Thoracic aorta (tissue), 2 donors: ENCODE data around the gene RANBP1. TPM values are rescaled to one million over a fixed set of nuclear protein-coding genes. Genes with fewer than 3 reads are reported as not detected.

Source experiments
- ATAC-seq: fragments of 150-250 bp; one replicate; pipeline ENCODE4 v1.8.0; 2017; ENCODE audit warnings: low read depth; ENCODE audit not compliant: insufficient number of reproducible peaks, low FRiP score
- DNase-seq: peaks from one replicate; pipeline ENCODE4 v3.0.0-alpha.2; 2020; ENCODE audit warnings: low spot score
- H3K27ac ChIP-seq, 2 donors: fragments of 200-600 bp; sonication (generic); 1 replicate in 1 of 2; 2 replicates in 1 of 2; pipeline ENCODE4 v1.5.1; 2016; ENCODE audit warnings: mild to moderate bottlenecking in 2 of 2, moderate library complexity in 2 of 2
- H3K27me3 ChIP-seq: fragments of 200-600 bp; sonication (generic); replicated peaks from 2 replicates; pipeline ENCODE4 v1.6.0; 2016; ENCODE audit warnings: mild to moderate bottlenecking; ENCODE audit not compliant: insufficient read depth
- H3K36me3 ChIP-seq: fragments of 200-600 bp; sonication (generic); one replicate; pipeline ENCODE4 v1.5.1; 2016
- H3K4me1 ChIP-seq, 2 donors: fragments of 200-600 bp; sonication (generic); 1 replicate in 1 of 2; 2 replicates in 1 of 2; pipeline versions ENCODE4 v1.5.1 to v1.6.0; 2016; ENCODE audit warnings: low read depth in 2 of 2, mild to moderate bottlenecking in 1 of 2; ENCODE audit not compliant: control insufficient read depth in 1 of 2
- H3K4me3 ChIP-seq: fragments of 200-600 bp; sonication (generic); 2 replicates; pipeline ENCODE4 v1.5.1; 2016; ENCODE audit warnings: mild to moderate bottlenecking
- H3K9me3 ChIP-seq: fragments of 200-600 bp; sonication (generic); 2 replicates; pipeline ENCODE4 v1.5.1; 2016
- total RNA-seq, 2 donors: library from RNA; depleted of rRNA; stranded (reverse); fragments of >200 nt; gene quantifications; one replicate each; pipeline versions ENCODE4 v1.1.0 to v1.2.3, GENCODE V29; 2016
- TF ChIP-seq, protein P1 (sequence below): fragments of 200-600 bp; sonication (generic); IDR thresholded peaks from one replicate; pipeline ENCODE4 v1.5.1; 2019; ENCODE audit warnings: antibody characterized with exemption

Gene RANBP1
- total RNA-seq, 2 donors from 2014 or later, result 130 to 140 TPM

DNA sequence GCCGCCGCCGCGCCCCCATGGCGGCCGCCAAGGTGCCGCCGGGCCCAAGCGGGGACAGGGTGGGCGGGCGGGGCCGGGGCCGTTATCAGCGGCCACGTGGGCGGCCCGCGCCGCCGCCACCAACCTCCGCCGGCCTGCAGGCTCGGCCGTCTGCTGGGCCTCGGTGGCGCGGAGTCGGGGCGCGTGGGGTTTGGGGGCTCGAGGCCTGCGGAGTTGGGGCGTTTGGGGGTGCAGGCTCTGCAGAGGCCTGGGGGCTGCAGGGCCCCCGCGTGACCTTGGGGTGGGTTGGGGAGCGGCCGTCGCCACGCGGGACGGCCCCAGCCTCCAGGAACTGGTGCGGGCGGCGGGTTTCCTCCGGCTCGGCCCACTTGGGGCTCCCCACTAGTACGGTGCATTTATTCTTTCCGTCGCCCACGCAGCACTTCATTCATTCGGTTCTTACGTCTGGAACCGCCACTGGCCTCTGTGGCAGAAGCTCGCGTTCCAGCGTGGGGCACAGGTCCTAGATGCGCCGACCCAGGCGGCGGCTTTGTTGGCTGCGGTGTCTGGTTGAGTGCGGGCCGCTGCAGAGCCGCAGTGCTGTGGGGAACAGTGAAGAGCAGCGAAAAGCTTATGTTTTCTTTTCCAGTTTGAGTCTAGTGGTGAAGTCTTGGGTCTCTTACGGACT is 1.9 kb downstream of the RANBP1 start:
- Histone ChIP-seq H3K36me3 (peaks cover 17% of the 10 kb centered on the region), H3K4me1 (peaks cover 13 to 30% of the 10 kb centered on the region in 2 donors), H3K27me3 (no peaks in the 10 kb centered on the region), H3K27ac (peak overlapping the region in 1 of 2 donors; percentile 52), H3K4me3 (peak overlapping the region; percentile 97), H3K9me3 (no peaks in the 10 kb centered on the region)
- DNase-seq (no peak), ATAC-seq (no peak)
- TF ChIP-seq, protein P1, sequence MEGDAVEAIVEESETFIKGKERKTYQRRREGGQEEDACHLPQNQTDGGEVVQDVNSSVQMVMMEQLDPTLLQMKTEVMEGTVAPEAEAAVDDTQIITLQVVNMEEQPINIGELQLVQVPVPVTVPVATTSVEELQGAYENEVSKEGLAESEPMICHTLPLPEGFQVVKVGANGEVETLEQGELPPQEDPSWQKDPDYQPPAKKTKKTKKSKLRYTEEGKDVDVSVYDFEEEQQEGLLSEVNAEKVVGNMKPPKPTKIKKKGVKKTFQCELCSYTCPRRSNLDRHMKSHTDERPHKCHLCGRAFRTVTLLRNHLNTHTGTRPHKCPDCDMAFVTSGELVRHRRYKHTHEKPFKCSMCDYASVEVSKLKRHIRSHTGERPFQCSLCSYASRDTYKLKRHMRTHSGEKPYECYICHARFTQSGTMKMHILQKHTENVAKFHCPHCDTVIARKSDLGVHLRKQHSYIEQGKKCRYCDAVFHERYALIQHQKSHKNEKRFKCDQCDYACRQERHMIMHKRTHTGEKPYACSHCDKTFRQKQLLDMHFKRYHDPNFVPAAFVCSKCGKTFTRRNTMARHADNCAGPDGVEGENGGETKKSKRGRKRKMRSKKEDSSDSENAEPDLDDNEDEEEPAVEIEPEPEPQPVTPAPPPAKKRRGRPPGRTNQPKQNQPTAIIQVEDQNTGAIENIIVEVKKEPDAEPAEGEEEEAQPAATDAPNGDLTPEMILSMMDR, result no peak

DNA sequence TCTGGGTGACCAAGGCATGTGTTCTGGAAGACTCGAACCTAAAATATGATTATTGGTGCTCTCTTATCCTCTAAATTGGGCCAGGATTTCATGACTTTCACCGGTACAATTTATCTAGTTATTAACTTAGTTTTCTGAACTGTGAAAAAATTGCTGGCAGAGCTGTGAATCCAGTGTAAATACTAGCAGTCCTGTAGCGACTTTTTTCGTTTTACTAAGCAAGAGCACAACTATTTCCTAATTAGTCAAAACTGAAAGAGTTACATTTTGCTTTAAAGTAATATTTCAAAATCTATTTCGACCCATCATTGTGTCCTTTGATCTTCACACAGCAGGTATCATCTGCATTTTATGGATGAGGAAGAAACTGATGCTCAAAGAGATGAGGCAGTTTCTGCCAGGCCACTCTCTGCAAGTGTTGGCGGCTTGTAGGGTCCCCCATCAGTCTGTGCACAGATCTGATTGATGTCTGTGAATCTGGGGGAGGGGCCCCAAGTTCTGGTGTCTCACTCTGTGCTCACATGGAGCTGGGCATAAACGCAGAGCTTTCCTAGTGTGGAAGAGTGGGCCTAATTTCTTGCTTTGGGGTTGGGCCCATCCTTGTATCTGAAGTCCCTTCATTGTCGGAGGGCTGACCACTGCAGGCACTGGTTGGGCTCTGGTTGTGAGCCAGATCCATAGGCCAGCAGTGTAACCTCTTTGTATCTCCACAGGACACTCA is 2.6 kb downstream of the RANBP1 start:
- H3K36me3 ChIP-seq, result peaks cover 13% of the 10 kb centered on the region
- no peaks in the 10 kb centered on the region for H3K27me3 ChIP-seq
- peak overlapping the region in 1 of 2 donors; percentile 52 for H3K27ac ChIP-seq
- TF ChIP-seq, protein P1, result no peak
- ATAC-seq (no peak), DNase-seq (no peak)
- peaks cover 13 to 30% of the 10 kb centered on the region in 2 donors for H3K4me1 ChIP-seq
- H3K9me3 ChIP-seq, result no peaks in the 10 kb centered on the region
- peak overlapping the region; percentile 97 for H3K4me3 ChIP-seq

- Histone ChIP-seq H3K4me3 (no peak overlapping the region), H3K4me1 (peaks cover 4 to 15% of the 10 kb centered on the region in 2 donors), H3K27me3 (no peaks in the 10 kb centered on the region), H3K36me3 (peaks cover 22% of the 10 kb centered on the region), H3K9me3 (no peaks in the 10 kb centered on the region), H3K27ac (no peak overlapping the region)
- DNase-seq (no peak), ATAC-seq (no peak)
- TF ChIP-seq, protein P1, result no peak
Measured at GRCh38 chr22:20121856-20122415, 6.0 kb downstream of the RANBP1 start.

GRCh38 chr22:20123366-20124082 is 7.6 kb downstream of the RANBP1 start:
- DNase-seq (no peak), ATAC-seq (no peak)
- peaks cover 22% of the 10 kb centered on the region for H3K36me3 ChIP-seq
- TF ChIP-seq, protein P1, result no peak
- H3K9me3 ChIP-seq, result no peaks in the 10 kb centered on the region
- H3K27me3 ChIP-seq, result no peaks in the 10 kb centered on the region
- no peak overlapping the region for H3K4me3 ChIP-seq
- peaks cover 2 to 8% of the 10 kb centered on the region in 2 donors for H3K4me1 ChIP-seq
- H3K27ac ChIP-seq, result no peak overlapping the region
